ENCODE data around the gene TRIM31. TPM values are rescaled to one million over a fixed set of nuclear protein-coding genes. Genes with fewer than 3 reads are reported as not detected.

TRIM31 gene
- total RNA-seq, 2 donors from 2014 or later, result not detected

GRCh38 chr6:30157581-30157980, 44.7 kb upstream of the TRIM31 start:
- Histone ChIP-seq H3K9me3 (ENCODE audit: control insufficient read depth, low read length) (no peaks in the 10 kb centered on the region), H3K27me3 (ENCODE audit: control insufficient read depth, insufficient read depth, low read length, poor library complexity, severe bottlenecking) (peaks cover 29% of the 10 kb centered on the region), H3K4me1 (ENCODE audit: control insufficient read depth, insufficient read depth, low read length) (no peaks in the 10 kb centered on the region), H3K9ac (ENCODE audit: extremely low read depth, low read length, poor library complexity, severe bottlenecking) (no peak overlapping the region), H3K27ac (ENCODE audit: low read depth, low read length) (no peak overlapping the region), H3K36me3 (ENCODE audit: control insufficient read depth, insufficient read depth, low read length) (no peaks in the 10 kb centered on the region), H3K4me3 (ENCODE audit: low read length) (no peak overlapping the region)
- no peak for DNase-seq
- no peak for TF ChIP-seq CTCF (conservative IDR thresholded peaks at IDR 0.05)
- Mint-ChIP-seq H3K4me3 (no peak overlapping the region), H3K27me3 (ENCODE audit: insufficient read depth) (peaks cover 62% of the 10 kb centered on the region), H3K9me3 (no peaks in the 10 kb centered on the region), H3K4me1 (no peaks in the 10 kb centered on the region), H3K27ac (no peak overlapping the region), H3K36me3 (ENCODE audit: low read depth) (no peaks in the 10 kb centered on the region)

GRCh38 chr6:30156774-30157173, 43.9 kb upstream of the TRIM31 start:
- Histone ChIP-seq H3K4me1 (ENCODE audit: control insufficient read depth, insufficient read depth, low read length) (no peaks in the 10 kb centered on the region), H3K9ac (ENCODE audit: extremely low read depth, low read length, poor library complexity, severe bottlenecking) (no peak overlapping the region), H3K4me3 (ENCODE audit: low read length) (no peak overlapping the region), H3K27ac (ENCODE audit: low read depth, low read length) (no peak overlapping the region), H3K27me3 (ENCODE audit: control insufficient read depth, insufficient read depth, low read length, poor library complexity, severe bottlenecking) (peaks cover 29% of the 10 kb centered on the region), H3K36me3 (ENCODE audit: control insufficient read depth, insufficient read depth, low read length) (no peaks in the 10 kb centered on the region), H3K9me3 (ENCODE audit: control insufficient read depth, low read length) (no peaks in the 10 kb centered on the region)
- no peak overlapping the region for H3K27ac Mint-ChIP-seq
- TF ChIP-seq CTCF (conservative IDR thresholded peaks at IDR 0.05), result no peak
- H3K4me3 Mint-ChIP-seq, result no peak overlapping the region
- H3K9me3 Mint-ChIP-seq, result no peaks in the 10 kb centered on the region
- DNase-seq, result no peak
- no peaks in the 10 kb centered on the region for H3K4me1 Mint-ChIP-seq
- no peaks in the 10 kb centered on the region for H3K36me3 Mint-ChIP-seq (ENCODE audit: low read depth)
- peaks cover 58% of the 10 kb centered on the region for H3K27me3 Mint-ChIP-seq (ENCODE audit: insufficient read depth)
- WGBS, 2 experiments (ENCODE audit: insufficient coverage in 1 of 2, insufficient read length in 1 of 2), result 89 to 95% methylated on average over 9 of the region's 9 CpGs

GRCh38 chr6:30156262-30156599, 43.3 kb upstream of the TRIM31 start:
- Mint-ChIP-seq H3K9me3 (no peaks in the 10 kb centered on the region), H3K4me1 (no peaks in the 10 kb centered on the region), H3K36me3 (ENCODE audit: low read depth) (no peaks in the 10 kb centered on the region), H3K27ac (no peak overlapping the region), H3K27me3 (ENCODE audit: insufficient read depth) (peaks cover 58% of the 10 kb centered on the region), H3K4me3 (no peak overlapping the region)
- Histone ChIP-seq H3K4me3 (ENCODE audit: low read length) (no peak overlapping the region), H3K27ac (ENCODE audit: low read depth, low read length) (no peak overlapping the region), H3K9me3 (ENCODE audit: control insufficient read depth, low read length) (no peaks in the 10 kb centered on the region), H3K36me3 (ENCODE audit: control insufficient read depth, insufficient read depth, low read length) (no peaks in the 10 kb centered on the region), H3K27me3 (ENCODE audit: control insufficient read depth, insufficient read depth, low read length, poor library complexity, severe bottlenecking) (peaks cover 29% of the 10 kb centered on the region), H3K9ac (ENCODE audit: extremely low read depth, low read length, poor library complexity, severe bottlenecking) (no peak overlapping the region), H3K4me1 (ENCODE audit: control insufficient read depth, insufficient read depth, low read length) (no peaks in the 10 kb centered on the region)
- no peak for DNase-seq
- TF ChIP-seq CTCF (conservative IDR thresholded peaks at IDR 0.05), result no peak
- WGBS, 2 experiments (ENCODE audit: insufficient coverage in 1 of 2, insufficient read length in 1 of 2), result 81% methylated on average over 3 of the region's 4 CpGs; no CpG with 5 or more reads in 1 of the 2 experiments

All from endodermal cell (in vitro differentiated cells).